ENCODE measurements around the gene CNN2. TPM values are rescaled to one million over a fixed set of nuclear protein-coding genes. Genes with fewer than 3 reads are reported as not detected.

CNN2 gene
- total and polyA plus RNA-seq, 2 donors from 2014 or later = 64.1 to 131 TPM

DNA sequence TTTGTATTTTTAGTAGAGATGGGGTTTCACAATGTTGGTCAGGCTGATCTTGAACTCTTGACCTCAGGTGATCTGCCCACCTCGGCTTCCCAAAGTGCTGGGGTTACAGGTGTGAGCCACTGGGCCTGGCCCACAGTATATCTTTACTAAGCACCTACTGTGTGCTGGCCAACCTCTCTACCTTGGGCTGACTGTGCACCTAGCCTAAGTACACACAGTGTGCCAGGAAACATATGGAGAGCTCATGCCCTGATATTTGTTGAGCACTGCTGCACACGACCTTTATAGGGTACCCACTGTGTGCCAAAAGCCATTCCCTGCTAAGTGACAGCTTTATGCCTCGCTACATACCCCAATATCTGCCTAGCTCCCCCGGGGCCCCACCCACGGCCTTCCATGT is 34.3 kb downstream of the CNN2 start:
- peaks cover 0 to 8% (median 4%) of the 10 kb centered on the region in 3 donors for H3K4me1 ChIP-seq (ENCODE audit: control insufficient read depth in 2 of 3, insufficient read depth in 2 of 3, low read depth in 1 of 3, low read length in 3 of 3)
- H3K9ac ChIP-seq (ENCODE audit: low read length in 3 of 3) = no peak overlapping the region
- H3K4me3 ChIP-seq (ENCODE audit: low read length in 3 of 3) = no peak overlapping the region
- intact Hi-C loops (cut with DNase I) = no loop called here
- no peaks in the 10 kb centered on the region for H3K27me3 ChIP-seq (ENCODE audit: control insufficient read depth, insufficient read depth, low read length)
- FAIRE-seq (no peak), DNase-seq (no peak)
- no peak overlapping the region for H3K27ac ChIP-seq (ENCODE audit: low read depth in 2 of 2, low read length in 2 of 2)
- peaks cover 0 to 8% (median 0%) of the 10 kb centered on the region in 3 donors for H3K36me3 ChIP-seq (ENCODE audit: control insufficient read depth in 2 of 3, insufficient read depth in 3 of 3, low read length in 3 of 3)
- peaks cover 0 to 29% (median 7%) of the 10 kb centered on the region in 3 donors for H3K9me3 ChIP-seq (ENCODE audit: control insufficient read depth in 2 of 3, insufficient read depth in 1 of 3, low read length in 3 of 3)
- TF ChIP-seq, protein P1, sequence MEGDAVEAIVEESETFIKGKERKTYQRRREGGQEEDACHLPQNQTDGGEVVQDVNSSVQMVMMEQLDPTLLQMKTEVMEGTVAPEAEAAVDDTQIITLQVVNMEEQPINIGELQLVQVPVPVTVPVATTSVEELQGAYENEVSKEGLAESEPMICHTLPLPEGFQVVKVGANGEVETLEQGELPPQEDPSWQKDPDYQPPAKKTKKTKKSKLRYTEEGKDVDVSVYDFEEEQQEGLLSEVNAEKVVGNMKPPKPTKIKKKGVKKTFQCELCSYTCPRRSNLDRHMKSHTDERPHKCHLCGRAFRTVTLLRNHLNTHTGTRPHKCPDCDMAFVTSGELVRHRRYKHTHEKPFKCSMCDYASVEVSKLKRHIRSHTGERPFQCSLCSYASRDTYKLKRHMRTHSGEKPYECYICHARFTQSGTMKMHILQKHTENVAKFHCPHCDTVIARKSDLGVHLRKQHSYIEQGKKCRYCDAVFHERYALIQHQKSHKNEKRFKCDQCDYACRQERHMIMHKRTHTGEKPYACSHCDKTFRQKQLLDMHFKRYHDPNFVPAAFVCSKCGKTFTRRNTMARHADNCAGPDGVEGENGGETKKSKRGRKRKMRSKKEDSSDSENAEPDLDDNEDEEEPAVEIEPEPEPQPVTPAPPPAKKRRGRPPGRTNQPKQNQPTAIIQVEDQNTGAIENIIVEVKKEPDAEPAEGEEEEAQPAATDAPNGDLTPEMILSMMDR (IDR thresholded peaks at IDR 0.05; ENCODE audit: borderline replicate concordance, extremely low read depth, insufficient read depth) = no peak

DNA sequence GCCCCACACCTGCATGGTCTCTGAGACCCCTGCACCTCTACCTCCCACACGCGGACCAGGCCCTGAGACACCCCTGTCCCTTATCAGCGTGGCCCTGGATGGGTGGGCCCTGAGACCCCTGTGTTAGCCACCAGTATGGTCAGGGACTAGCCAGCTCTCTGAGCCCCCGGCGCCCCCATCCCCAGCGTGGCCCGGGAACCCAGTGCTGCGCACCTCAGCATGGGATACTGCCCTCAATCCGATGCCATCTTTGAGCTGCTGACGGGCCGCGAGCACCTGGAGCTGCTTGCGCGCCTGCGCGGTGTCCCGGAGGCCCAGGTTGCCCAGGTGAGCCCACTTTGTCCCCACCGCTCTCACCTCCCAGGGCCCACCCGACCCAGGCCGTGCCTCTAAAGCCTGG is 35.6 kb downstream of the CNN2 start:
- intact Hi-C loops (cut with DNase I) = no loop called here
- Histone ChIP-seq H3K27me3 (ENCODE audit: control insufficient read depth, insufficient read depth, low read length) (no peaks in the 10 kb centered on the region), H3K9ac (ENCODE audit: low read length in 3 of 3) (no peak overlapping the region), H3K4me1 (ENCODE audit: control insufficient read depth in 2 of 3, insufficient read depth in 2 of 3, low read depth in 1 of 3, low read length in 3 of 3) (peaks cover 0 to 13% (median 4%) of the 10 kb centered on the region in 3 donors), H3K36me3 (ENCODE audit: control insufficient read depth in 2 of 3, insufficient read depth in 3 of 3, low read length in 3 of 3) (peaks cover 0 to 8% (median 0%) of the 10 kb centered on the region in 3 donors), H3K9me3 (ENCODE audit: control insufficient read depth in 2 of 3, insufficient read depth in 1 of 3, low read length in 3 of 3) (peaks cover 0 to 19% (median 7%) of the 10 kb centered on the region in 3 donors), H3K27ac (ENCODE audit: low read depth in 2 of 2, low read length in 2 of 2) (no peak overlapping the region), H3K4me3 (ENCODE audit: low read length in 3 of 3) (no peak overlapping the region)
- FAIRE-seq = no peak
- DNase-seq = peak in 1 of 5 donors; percentile 70
- TF ChIP-seq, protein P1 (IDR thresholded peaks at IDR 0.05; ENCODE audit: borderline replicate concordance, extremely low read depth, insufficient read depth) = no peak

DNA sequence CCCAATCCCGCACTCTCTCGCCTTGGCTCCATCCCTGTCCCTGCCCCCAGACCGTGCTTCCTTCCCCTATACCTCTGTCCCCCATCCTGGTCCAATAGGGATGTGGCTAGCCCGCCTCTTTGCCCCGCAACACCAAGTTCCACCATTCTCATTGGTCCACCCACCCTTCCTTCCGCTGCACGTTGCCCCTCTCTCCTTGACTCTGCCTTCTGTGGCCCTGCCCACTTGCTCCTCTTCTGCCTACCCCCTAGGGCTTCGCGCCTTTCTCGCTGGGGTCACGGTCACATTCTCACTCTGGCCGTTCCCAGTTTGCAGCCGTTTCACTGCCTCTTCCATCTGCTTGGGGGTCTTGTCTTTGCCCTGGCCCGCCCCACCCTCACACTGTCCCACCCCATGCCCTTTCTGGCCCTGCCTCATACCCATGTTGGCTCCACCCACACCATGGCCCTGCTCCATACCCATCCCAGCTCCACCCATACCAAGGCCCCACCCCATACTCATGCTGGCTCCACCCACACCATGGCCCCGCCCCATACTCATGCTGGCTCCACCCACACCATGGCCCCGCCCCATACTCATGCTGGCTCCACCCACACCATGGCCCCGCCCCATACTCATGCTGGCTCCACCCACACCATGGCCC is 36.1 kb downstream of the CNN2 start:
- Histone ChIP-seq H3K36me3 (ENCODE audit: control insufficient read depth in 2 of 3, insufficient read depth in 3 of 3, low read length in 3 of 3) (peaks cover 0 to 8% (median 0%) of the 10 kb centered on the region in 3 donors), H3K27ac (ENCODE audit: low read depth in 2 of 2, low read length in 2 of 2) (no peak overlapping the region), H3K27me3 (ENCODE audit: control insufficient read depth, insufficient read depth, low read length) (no peaks in the 10 kb centered on the region), H3K4me1 (ENCODE audit: control insufficient read depth in 2 of 3, insufficient read depth in 2 of 3, low read depth in 1 of 3, low read length in 3 of 3) (peaks cover 0 to 13% (median 4%) of the 10 kb centered on the region in 3 donors), H3K4me3 (ENCODE audit: low read length in 3 of 3) (no peak overlapping the region), H3K9me3 (ENCODE audit: control insufficient read depth in 2 of 3, insufficient read depth in 1 of 3, low read length in 3 of 3) (peaks cover 0 to 14% (median 4%) of the 10 kb centered on the region in 3 donors), H3K9ac (ENCODE audit: low read length in 3 of 3) (no peak overlapping the region)
- TF ChIP-seq, protein P1 (IDR thresholded peaks at IDR 0.05; ENCODE audit: borderline replicate concordance, extremely low read depth, insufficient read depth) = no peak
- FAIRE-seq (no peak), DNase-seq (no peak)
- intact Hi-C loops (cut with DNase I) = no loop called here

Measured in kidney (tissue), 14 donors.